HG02642 (cell line): Measurements from ENCODE around the gene CHAC2.
A peak's percentile ranks its signal among the peaks of the same experiment; 100 is the strongest.

Experiments
- ATAC-seq: cut with Tn5 transposase; IDR thresholded peaks from one replicate; pipeline ENCODE4 v1.9.1; 2021; ENCODE audit warnings: mild to moderate bottlenecking; ENCODE audit not compliant: unreplicated experiment, poor library complexity

Gene CHAC2

DNA sequence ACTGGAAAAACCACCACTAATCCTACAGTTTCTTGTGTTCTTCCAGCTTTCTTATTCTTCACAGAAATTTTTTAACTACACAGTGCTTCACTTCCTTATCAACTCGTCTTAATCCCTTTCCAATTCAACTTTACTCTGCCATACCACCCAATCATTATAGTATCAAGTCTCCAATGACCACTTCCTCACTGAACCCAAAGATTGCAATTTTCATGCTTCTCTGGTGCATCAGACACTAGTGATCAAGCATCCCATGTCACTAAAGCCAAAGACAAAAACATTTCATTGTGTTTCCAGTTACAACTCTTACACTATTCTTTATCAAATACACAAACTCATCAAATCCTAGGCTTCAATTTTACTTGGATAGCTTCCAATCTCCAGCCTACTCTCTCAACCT lies 9.5 kb downstream of the CHAC2 start:
- no peak for ATAC-seq

DNA sequence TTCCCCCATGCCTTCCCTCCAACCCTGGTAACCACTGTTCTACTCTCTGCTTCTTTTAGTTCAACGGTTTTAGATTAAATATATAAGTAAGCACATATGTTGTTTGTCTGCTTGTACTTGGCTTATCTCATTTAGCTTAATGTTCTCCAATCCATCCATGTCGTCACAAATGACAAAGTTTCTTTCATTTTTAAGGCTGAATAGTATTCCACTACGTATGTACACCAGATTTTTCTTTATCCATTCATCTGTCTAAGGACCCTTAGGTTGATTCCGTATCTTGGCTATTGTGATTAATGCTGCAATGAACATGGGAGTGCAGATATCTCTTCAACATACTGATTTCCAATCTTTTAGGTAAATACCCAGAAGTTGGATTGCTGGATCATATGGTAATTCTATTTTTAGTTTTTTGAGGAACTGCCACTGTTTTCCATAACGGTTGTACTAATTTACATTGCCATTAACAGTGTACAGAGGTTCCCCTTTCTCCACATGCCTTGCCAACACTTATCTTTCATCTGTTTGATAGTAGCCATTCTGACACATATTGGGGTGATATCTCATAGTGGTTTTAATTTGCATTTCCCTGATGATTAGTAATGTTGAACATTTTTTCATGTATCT lies 11.0 kb downstream of the CHAC2 start:
- no peak for ATAC-seq

DNA sequence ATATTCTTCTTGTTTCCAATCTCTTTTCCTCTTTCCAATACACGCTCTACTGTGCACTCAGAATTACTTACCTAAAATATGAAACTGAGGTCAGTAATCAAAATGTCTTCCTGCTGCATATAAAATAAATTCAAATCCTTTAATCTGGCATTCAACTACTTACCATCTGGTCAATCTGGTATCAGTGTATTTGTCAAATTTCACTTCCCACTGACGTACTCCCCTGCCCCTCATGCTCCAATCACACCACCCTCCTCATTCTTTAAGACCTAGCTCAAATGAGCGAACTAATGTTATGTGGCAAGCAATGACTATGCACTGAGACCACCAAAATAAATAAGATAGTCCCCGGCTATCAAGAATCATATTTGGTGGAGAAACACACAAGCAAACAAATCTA lies 12.5 kb downstream of the CHAC2 start:
- no peak for ATAC-seq

DNA sequence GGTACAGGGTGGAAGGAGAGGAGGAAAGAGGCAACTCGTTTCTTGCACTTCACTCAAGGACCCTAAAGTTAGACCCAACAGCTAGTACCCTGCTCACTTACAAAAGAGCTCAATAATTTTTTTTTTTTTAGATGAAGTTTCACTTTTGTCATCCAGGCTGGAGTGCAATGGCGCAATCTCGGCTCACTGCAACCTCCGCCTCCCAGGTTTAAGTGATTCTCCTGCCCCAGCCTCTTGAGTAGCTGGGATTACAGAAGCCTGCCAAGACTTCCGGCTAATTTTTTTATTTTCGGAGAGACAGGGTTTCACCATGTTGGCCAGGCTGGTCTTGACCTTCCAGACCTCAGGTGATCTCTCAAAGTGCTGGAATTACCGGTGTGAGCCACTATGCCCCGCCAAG lies 15.1 kb downstream of the CHAC2 start:
- no peak for ATAC-seq

DNA sequence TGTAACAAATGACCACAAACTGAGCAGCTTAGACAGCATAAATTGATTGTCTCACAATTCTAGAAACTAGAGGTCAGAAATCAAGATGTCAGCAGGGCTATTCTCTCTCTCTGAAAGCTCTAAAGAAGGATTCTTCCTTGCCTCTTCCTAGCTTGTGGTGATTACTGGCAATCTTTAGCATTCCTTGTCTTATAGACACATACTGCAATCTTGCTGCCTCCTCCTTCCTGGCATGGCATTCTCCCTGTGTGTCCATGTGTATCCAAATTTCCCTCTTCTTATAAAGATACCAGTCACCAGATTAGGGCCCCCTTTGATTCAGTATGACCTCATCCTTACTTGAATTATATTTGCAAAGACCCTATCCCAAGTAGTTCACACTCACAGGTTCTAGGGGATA lies 16.8 kb downstream of the CHAC2 start:
- no peak for ATAC-seq

DNA sequence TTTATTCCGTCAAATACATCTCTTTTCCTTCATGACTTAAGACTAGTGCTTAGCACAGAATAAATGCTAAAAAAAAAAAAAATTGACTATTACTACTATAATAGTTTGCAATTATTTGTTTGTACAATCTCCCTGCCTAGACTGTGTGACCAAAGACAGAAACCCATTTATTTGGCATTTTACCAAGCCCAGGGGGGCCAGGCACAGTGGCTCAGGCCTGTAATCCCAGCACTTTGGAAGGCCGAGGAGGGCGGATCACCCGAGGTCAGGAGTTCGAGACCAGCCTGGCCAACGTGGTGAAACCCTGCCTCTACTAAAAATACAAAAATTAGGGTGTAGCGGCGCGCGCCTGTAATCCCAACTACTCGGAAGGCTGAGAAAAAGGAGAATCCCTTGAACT lies 17.8 kb downstream of the CHAC2 start:
- no peak for ATAC-seq

DNA sequence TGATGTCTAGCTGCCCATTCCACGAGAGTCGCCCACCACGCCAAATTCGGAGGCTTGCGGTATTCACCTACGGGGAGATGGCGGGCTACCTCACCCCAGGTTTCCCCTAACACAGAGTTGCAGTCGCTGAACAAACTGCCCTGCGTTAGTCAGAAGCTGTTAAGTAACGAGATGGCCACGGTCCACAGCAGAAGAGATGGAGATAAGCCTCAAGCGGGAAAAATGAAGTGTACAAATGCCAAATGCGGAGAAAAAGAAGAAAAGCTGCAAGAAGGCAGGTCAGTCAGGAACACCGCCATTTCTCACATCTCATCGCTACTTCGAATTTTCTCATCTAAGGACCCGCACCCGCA lies 18.7 kb downstream of the CHAC2 start:
- ATAC-seq, result peak; percentile 21

DNA sequence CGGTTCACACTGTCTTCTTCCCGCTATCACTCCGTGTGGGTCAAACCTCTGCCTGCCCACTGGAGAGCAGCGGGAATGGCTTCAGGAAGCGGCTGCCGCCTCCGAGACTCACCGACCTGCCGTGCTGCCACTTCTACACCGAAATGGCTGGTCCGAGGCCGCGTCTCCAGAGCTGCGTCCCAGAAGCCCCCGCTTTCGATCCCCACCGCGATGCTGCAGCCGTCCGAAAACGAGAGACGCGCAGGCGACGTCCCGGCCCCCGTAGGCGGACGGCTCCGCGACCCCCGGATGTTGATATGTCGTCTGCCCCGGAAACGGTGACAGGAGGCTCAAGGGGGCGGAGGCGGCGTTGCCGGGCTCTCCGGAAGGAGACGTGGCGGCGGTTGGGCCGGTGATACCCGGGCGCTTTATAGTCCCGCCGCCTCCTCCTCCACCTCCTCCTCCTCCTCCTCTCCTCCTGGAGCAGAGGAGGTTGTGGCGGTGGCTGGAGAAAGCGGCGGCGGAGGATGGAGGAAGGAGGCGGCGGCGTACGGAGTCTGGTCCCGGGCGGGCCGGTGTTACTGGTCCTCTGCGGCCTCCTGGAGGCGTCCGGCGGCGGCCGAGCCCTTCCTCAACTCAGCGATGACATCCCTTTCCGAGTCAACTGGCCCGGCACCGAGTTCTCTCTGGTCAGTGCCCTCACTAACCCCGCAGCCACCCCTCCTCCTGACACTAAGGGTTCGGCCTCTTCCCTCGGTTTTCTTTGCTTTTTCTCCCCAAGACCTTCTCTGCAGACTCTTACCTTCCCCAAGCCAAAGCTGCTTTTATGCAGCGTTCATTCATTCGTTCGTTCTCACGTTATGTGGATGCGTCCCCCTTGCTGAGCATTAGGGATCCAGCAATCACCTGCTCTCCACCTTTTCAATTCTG lies 19.4 kb downstream of the CHAC2 start, which contains the start of the genes ASB3 and ERLEC1:
Gene ASB3, minus strand, starts transcription at position 249 of the 909 bp plus-strand sequence. CDS start 21,381 bp downstream, outside the sequence.
Gene ERLEC1, plus strand, starts transcription at position 340 of the 909 bp plus-strand sequence. Its CDS starts 167 bp downstream, at position 507.
- ATAC-seq, result peak; percentile 97

DNA sequence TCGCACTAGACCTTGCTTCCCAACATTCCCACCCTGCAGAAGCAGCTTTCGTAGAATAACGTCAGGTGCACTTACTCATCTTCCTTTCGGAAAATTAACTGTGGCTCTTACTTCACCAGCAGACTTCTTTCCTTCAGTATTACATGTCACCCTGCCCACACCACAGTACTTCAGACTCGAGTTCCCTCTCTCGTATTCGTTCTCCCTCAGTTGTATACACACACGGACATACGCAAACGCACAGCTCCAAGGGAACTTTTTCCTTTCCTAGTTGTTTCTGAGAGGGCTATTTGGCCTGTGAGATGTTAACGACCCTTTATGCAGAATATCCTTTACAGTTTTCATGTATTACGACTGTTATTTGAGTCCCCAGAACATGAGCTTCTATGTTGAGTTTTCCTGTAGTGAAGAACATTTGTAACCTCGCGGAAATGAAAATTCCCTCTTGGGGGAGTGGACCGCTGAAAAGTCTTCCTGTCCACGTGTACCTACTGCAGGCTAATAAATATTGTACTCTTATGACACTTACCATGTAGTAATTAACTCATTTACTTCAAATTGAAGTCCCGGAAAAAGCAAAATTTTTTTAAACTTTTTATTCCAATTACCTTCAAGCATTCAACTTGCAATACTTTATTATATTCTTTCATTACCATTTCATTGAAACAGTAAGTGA lies 20.1 kb downstream of the CHAC2 start:
- ATAC-seq, result no peak

DNA sequence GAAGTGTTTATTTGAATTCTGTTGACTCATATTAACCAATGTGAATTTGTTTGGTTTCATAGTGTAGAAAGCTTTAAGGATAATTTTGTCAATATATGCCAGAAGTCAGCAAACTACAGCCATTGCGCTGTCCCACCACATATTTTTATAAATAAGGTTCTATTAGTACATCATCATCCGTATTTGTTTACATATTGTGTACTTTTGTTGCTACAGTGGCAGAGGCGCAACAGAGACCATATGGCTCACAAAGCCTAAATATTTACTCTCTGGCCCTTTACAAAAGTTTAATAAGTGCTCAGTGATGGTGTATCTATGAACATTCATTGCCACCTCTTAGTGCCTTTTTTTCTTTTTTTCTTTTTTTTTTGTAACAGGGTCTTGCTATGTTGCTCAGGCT lies 25.7 kb downstream of the CHAC2 start:
- no peak for ATAC-seq

DNA sequence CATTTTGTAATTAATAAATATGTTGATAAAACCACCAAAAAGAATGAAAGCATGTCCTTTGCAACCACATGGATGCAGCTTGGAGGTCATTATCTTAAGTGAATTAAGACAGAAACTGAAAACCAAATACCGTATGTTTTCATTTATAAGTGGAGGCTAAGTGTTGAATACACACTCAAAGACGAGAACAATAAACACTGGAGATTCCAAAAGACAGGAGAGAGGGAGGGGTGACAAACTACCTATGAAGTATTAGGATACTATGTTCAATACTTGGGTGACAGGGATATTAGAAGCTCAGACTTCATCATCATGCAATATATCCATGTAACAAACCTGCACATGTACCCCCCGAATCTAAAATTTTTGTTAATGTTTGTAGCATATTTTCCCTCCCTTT lies 26.2 kb downstream of the CHAC2 start:
- ATAC-seq, result no peak

DNA sequence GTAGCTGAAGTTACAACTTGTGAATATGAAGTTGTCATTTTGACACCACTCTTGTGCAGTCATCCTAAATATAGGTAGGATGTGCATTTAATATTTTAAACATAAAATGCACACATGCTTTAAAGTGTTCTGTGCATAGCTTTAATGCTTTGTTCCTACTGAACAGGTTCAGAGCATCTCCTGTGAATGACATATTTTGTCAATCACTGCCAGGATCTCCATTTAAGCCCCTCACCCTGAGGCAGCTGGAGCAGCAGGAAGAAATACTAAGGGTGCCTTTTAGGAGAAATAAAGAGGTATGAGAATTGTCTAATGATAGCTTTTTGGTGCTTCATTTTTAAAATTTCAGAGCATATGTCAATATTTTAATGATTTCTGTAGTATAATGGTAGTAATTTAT lies 33.9 kb downstream of the CHAC2 start:
- ATAC-seq, result no peak

DNA sequence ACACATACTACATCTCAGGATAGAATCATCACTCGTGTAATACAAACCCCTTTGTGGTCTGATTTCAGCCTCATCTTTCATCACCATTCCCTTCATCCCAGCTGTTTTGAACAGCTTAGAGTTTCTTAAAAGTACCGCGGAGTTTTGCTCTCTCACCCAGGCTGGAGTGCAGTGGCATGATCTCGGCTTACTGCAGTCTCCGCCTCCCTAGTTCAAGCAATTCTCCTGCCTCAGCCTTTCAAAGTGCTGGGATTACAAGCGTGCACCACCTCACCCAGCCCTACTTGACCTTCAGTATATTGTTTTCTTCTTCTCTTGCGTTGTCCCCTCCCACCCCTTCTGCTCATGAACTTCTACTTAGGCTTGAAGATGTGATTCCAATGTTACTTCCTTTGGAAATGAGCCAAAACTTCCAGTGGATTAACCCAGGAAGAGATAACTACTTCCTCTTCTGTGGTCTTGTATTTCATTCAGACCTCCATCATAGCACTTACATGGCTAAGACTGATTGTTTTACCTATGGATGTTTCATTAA lies 35.1 kb downstream of the CHAC2 start:
- ATAC-seq, result no peak

DNA sequence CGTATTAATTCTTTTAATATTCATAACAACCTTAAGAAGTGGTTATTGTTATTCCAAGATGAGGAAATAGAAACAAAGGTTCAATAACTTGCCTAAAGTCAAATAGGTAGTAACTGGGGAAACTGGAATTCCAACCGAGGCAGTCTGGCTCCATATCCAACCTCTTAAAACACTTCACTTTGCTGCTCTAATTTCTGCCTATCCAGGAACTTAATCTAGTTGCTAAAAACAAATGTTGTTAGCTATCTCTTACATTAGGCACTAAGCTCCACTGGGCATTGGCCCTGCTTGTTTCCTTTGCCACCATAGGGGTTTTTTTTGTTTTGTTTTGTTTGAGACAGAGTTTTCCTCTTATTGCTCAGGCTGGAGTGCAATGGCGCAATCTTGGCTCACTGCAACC lies 44.0 kb downstream of the CHAC2 start:
- no peak for ATAC-seq

DNA sequence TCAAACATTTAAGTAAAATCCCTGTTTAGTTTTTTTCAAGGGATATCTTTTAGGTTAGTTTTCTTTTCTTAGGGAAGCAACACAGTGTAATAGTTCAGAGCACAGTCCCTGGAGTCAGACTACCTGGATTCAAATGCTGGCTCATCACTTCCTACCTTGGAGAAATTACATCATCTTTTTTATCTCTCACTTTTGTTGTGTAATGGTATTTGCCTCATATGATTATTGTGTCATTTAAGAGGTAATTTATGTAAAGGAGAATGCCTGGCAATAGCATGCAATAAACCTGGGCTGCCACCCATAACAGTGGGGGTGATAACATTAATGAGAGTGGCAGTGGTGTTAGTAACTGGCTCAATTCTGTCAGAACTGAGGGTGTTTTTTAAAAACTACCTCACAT lies 45.5 kb downstream of the CHAC2 start:
- ATAC-seq, result no peak

DNA sequence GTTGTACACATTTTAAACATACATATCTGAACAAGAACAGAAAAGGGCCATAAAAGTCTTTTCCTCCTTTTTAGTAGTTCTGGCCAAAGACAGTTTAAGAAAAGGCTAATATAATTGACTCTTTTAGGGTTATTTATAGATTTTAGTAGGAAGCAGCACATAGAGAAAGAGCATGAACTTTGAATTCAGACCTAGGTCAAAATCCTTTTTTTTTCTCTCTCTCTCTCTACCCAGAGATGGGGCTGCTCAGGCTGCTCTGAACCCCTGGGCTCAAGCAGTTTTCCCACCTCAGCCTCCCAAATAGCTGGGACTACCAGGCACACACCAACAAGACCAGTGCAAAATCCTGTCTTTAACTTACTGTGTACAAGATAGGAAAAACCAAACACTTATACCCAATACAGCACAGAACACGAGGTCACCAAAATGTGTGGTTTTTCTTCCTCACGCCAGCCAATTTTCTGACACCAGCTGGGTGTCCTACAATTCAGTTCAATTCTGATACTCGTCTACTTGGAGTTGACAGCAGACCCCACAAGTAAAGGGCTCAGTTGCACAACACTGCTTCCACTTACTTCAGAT lies 51.3 kb downstream of the CHAC2 start:
- ATAC-seq, result no peak

DNA sequence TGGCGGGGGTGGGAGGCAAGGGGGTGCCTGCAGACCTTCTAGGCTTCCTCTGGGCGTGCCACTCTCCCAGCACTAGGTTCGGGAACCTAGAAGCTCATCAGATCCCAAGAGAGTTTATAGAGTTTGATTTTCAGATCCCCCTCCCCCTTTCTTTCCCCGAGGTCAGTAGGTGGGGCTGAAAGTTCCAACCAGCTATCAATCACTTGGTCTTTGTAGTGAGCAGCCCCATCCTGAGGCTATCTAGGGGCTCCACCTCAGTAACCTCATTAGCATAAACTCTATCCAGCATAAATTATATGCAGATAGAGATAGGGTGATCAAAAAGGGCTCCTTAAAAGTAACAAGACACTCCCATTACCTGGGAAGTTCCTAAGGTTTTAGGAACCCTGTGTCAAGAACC lies 52.0 kb downstream of the CHAC2 start:
- ATAC-seq, result no peak

DNA sequence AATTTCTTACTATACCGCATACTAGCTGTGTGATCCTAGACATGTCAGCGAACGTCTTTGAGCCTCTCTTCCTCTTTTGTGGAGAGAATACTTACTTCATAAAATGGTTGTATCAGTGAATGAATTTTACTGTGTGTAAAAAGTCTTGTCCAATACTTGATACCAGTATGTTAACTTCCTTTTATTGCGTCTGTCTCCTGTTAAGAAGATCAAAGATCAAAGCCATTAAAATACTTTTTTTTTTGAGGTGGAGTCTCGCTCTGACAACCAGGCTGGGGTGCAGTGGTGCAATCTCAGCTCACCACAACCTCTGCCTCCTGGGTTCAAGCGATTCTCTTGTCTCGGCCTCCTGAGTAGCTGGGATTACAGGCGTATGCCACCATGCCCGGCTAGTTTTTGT lies 52.4 kb downstream of the CHAC2 start:
- no peak for ATAC-seq

DNA sequence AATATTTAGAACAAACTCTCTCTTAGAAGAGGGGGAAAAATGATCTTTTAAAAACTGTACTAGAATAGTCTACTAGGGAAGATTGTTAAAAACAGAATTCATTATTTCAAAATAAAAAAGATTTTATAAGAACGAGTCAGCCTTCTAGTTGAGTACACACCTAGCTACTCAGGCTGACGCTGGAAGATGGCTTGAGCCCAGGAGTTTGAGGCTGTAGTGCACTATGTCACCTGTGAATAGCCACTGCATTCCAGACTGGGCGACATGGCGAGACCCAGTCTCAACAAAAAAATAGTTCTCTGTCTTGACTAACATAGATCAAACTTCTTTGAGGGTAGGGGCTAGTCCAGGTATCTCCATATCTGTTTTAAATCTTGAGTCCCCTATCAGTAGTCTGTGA lies 53.1 kb downstream of the CHAC2 start:
- ATAC-seq, result no peak

DNA sequence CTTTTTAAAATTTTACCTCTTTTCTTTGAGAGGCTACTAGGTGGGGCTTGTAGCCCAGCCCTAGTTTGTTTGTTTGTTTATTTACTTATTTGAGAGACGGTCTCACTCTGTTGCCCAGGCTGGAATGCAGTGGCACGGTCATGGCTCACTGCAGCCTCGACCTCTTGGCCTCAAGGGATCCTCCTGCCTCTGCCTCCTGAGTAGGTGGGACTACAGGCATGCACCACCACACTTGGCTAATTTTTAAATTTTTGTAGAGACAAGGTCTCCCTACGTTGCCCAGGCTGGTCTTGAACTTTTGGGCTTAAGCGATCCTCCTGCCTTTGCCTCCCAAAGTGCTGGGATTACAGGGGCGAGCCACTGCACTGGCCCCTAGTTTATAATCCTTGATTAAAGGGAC lies 54.2 kb downstream of the CHAC2 start:
- ATAC-seq, result no peak

DNA sequence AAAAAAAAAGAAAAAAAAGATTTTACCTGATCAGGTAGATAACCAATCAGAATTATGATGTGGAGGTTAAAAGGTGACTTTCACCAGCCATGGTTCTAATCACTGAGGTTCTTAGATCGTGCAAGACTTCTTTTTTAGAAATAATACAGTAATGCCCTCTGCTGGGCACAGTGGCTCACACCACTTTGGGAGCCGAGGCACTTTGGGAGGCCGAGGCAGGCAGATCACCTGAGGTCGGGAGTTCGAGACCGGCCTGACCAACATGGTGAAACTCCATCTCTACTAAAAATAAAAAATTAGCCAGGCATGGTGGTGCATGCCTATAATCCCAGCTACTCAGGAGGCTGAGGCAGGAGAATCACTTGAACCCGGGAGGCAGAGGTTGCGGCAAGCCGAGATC lies 56.0 kb downstream of the CHAC2 start:
- peak; percentile 54 for ATAC-seq
